Measurements from ENCODE around the gene COPA.

The COPA gene

GRCh38 chr1:160362168-160362957, 19.3 kb upstream of the COPA start:
- DNase-seq: no peak

- DNase-seq: no peak
These were observed 18.7 kb upstream of the COPA start for GRCh38 chr1:160361814-160362167.

GRCh38 chr1:160361199-160361598, 18.1 kb upstream of the COPA start:
- DNase-seq: no peak

- DNase-seq: no peak
These were observed 17.2 kb upstream of the COPA start for GRCh38 chr1:160360227-160360695.

- no peak for DNase-seq
These were observed 16.6 kb upstream of the COPA start for GRCh38 chr1:160359559-160360226.

- DNase-seq: no peak
These were observed 15.0 kb upstream of the COPA start for GRCh38 chr1:160358073-160358472.

GRCh38 chr1:160357286-160358002, 14.4 kb upstream of the COPA start:
- no peak for DNase-seq

GRCh38 chr1:160354388-160354985, 11.4 kb upstream of the COPA start:
- peak; percentile 29 for DNase-seq

- DNase-seq: no peak
These were observed 10.2 kb upstream of the COPA start for GRCh38 chr1:160353223-160353622.

GRCh38 chr1:160352555-160352954, 9.5 kb upstream of the COPA start:
- DNase-seq: no peak

- DNase-seq: no peak
These were observed 8.6 kb upstream of the COPA start for GRCh38 chr1:160351629-160352028.

- no peak for DNase-seq
These were observed 3.9 kb upstream of the COPA start for GRCh38 chr1:160346958-160347357.

GRCh38 chr1:160346463-160346862, 3.4 kb upstream of the COPA start:
- DNase-seq: no peak

GRCh38 chr1:160344936-160345335, 1.9 kb upstream of the COPA start:
- DNase-seq: no peak

- DNase-seq: no peak
These were observed 1.2 kb upstream of the COPA start for GRCh38 chr1:160344241-160344640.

- DNase-seq: no peak
These were observed 524 bp downstream of the COPA start for GRCh38 chr1:160342526-160342925.

- DNase-seq: no peak
These were observed 2.2 kb downstream of the COPA start for GRCh38 chr1:160340866-160341265.

- no peak for DNase-seq
These were observed 2.9 kb downstream of the COPA start for GRCh38 chr1:160340146-160340545.

- DNase-seq: no peak
These were observed 4.5 kb downstream of the COPA start for GRCh38 chr1:160338580-160338979.

GRCh38 chr1:160332516-160332915, 10.5 kb downstream of the COPA start:
- DNase-seq: no peak

GRCh38 chr1:160330119-160330518, 12.9 kb downstream of the COPA start:
- no peak for DNase-seq

- DNase-seq: no peak
These were observed 14.9 kb downstream of the COPA start for GRCh38 chr1:160328184-160328583.

- no peak for DNase-seq
These were observed 16.6 kb downstream of the COPA start for GRCh38 chr1:160326418-160326817.

Data from activated CD4-positive, alpha-beta T cell treated with anti-CD3 and anti-CD28 coated beads, Interleukin-2, amount 50 U/mL, for 16 hours (primary cell).